ENCODE results near the gene ZIC1.

- TF ChIP-seq, protein P1, sequence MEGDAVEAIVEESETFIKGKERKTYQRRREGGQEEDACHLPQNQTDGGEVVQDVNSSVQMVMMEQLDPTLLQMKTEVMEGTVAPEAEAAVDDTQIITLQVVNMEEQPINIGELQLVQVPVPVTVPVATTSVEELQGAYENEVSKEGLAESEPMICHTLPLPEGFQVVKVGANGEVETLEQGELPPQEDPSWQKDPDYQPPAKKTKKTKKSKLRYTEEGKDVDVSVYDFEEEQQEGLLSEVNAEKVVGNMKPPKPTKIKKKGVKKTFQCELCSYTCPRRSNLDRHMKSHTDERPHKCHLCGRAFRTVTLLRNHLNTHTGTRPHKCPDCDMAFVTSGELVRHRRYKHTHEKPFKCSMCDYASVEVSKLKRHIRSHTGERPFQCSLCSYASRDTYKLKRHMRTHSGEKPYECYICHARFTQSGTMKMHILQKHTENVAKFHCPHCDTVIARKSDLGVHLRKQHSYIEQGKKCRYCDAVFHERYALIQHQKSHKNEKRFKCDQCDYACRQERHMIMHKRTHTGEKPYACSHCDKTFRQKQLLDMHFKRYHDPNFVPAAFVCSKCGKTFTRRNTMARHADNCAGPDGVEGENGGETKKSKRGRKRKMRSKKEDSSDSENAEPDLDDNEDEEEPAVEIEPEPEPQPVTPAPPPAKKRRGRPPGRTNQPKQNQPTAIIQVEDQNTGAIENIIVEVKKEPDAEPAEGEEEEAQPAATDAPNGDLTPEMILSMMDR (IDR thresholded peaks at IDR 0.05): no peak
- no peak for TF ChIP-seq POLR2A (IDR thresholded peaks at IDR 0.05)
These were observed 16.3 kb downstream of the ZIC1 start for GRCh38 chr3:147425388-147425850.
